ENCODE measurements around the gene PCBP3. TPM values are rescaled to one million over a fixed set of nuclear protein-coding genes. Genes with fewer than 3 reads are reported as not detected.
A peak's percentile ranks its signal among the peaks of the same experiment; 100 is the strongest.

PCBP3 gene
- total and polyA plus RNA-seq, 2 donors from 2014 or later = 2.3 to 5.4 TPM

GRCh38 chr21:45763506-45763905, 120.0 kb downstream of the PCBP3 start:
- Histone ChIP-seq H3K27me3 (ENCODE audit: control insufficient read depth, insufficient read depth, low read length) (no peaks in the 10 kb centered on the region), H3K4me3 (ENCODE audit: low read length in 3 of 3) (no peak overlapping the region), H3K27ac (ENCODE audit: low read depth in 2 of 2, low read length in 2 of 2) (no peak overlapping the region), H3K36me3 (ENCODE audit: control insufficient read depth in 2 of 3, insufficient read depth in 3 of 3, low read length in 3 of 3) (no peaks in the 10 kb centered on the region), H3K9ac (ENCODE audit: low read length in 3 of 3) (no peak overlapping the region), H3K9me3 (ENCODE audit: control insufficient read depth in 2 of 3, insufficient read depth in 1 of 3, low read length in 3 of 3) (no peaks in the 10 kb centered on the region), H3K4me1 (ENCODE audit: control insufficient read depth in 2 of 3, insufficient read depth in 2 of 3, low read depth in 1 of 3, low read length in 3 of 3) (no peaks in the 10 kb centered on the region)
- DNase-seq (peak in 1 of 5 donors; percentile 8), FAIRE-seq (no peak)
- no peak for TF ChIP-seq CTCF (IDR thresholded peaks at IDR 0.05; ENCODE audit: borderline replicate concordance, extremely low read depth, insufficient read depth)
- intact Hi-C loops (cut with DNase I) = no loop called here

GRCh38 chr21:45764792-45765191, 121.3 kb downstream of the PCBP3 start:
- no peak overlapping the region for H3K9ac ChIP-seq (ENCODE audit: low read length in 3 of 3)
- no peak overlapping the region for H3K4me3 ChIP-seq (ENCODE audit: low read length in 3 of 3)
- FAIRE-seq = no peak
- H3K27me3 ChIP-seq (ENCODE audit: control insufficient read depth, insufficient read depth, low read length) = no peaks in the 10 kb centered on the region
- no peaks in the 10 kb centered on the region for H3K36me3 ChIP-seq (ENCODE audit: control insufficient read depth in 2 of 3, insufficient read depth in 3 of 3, low read length in 3 of 3)
- H3K27ac ChIP-seq (ENCODE audit: low read depth in 2 of 2, low read length in 2 of 2) = no peak overlapping the region
- no peak for TF ChIP-seq CTCF (IDR thresholded peaks at IDR 0.05; ENCODE audit: borderline replicate concordance, extremely low read depth, insufficient read depth)
- no peak for DNase-seq
- H3K4me1 ChIP-seq (ENCODE audit: control insufficient read depth in 2 of 3, insufficient read depth in 2 of 3, low read depth in 1 of 3, low read length in 3 of 3) = no peaks in the 10 kb centered on the region
- intact Hi-C loops (cut with DNase I) = no loop called here
- H3K9me3 ChIP-seq (ENCODE audit: control insufficient read depth in 2 of 3, insufficient read depth in 1 of 3, low read length in 3 of 3) = no peaks in the 10 kb centered on the region

DNA sequence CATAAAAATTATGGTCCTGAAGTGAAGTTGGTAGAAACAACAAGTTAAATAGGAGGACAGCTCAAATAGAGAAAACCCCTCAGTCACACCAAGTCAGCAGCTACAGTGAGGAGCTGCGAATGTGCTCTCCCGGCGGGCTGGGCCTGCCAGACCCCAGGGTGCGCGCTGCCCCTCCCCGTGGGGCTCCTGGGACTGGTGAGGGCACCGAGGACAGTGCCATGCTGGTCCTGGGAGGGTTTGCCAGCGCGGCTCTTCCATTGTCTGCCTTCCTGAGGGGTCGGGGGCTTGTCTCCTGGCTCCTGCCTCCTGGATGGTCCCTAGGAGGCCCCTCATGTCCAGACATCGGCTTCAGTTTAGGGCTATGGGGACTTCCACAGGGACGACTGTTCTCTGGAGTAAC, 121.8 kb downstream of the PCBP3 start:
- FAIRE-seq (no peak), DNase-seq (no peak)
- Histone ChIP-seq H3K27me3 (ENCODE audit: control insufficient read depth, insufficient read depth, low read length) (no peaks in the 10 kb centered on the region), H3K4me1 (ENCODE audit: control insufficient read depth in 2 of 3, insufficient read depth in 2 of 3, low read depth in 1 of 3, low read length in 3 of 3) (no peaks in the 10 kb centered on the region), H3K9ac (ENCODE audit: low read length in 3 of 3) (no peak overlapping the region), H3K9me3 (ENCODE audit: control insufficient read depth in 2 of 3, insufficient read depth in 1 of 3, low read length in 3 of 3) (no peaks in the 10 kb centered on the region), H3K27ac (ENCODE audit: low read depth in 2 of 2, low read length in 2 of 2) (no peak overlapping the region), H3K36me3 (ENCODE audit: control insufficient read depth in 2 of 3, insufficient read depth in 3 of 3, low read length in 3 of 3) (no peaks in the 10 kb centered on the region), H3K4me3 (ENCODE audit: low read length in 3 of 3) (no peak overlapping the region)
- no peak for TF ChIP-seq CTCF (IDR thresholded peaks at IDR 0.05; ENCODE audit: borderline replicate concordance, extremely low read depth, insufficient read depth)
- intact Hi-C loops (cut with DNase I) = no loop called here

GRCh38 chr21:45766055-45766454, 122.5 kb downstream of the PCBP3 start:
- DNase-seq (no peak), FAIRE-seq (no peak)
- no peak overlapping the region for H3K9ac ChIP-seq (ENCODE audit: low read length in 3 of 3)
- no peak overlapping the region for H3K4me3 ChIP-seq (ENCODE audit: low read length in 3 of 3)
- H3K36me3 ChIP-seq (ENCODE audit: control insufficient read depth in 2 of 3, insufficient read depth in 3 of 3, low read length in 3 of 3) = no peaks in the 10 kb centered on the region
- H3K4me1 ChIP-seq (ENCODE audit: control insufficient read depth in 2 of 3, insufficient read depth in 2 of 3, low read depth in 1 of 3, low read length in 3 of 3) = no peaks in the 10 kb centered on the region
- TF ChIP-seq CTCF (IDR thresholded peaks at IDR 0.05; ENCODE audit: borderline replicate concordance, extremely low read depth, insufficient read depth) = no peak
- intact Hi-C loops (cut with DNase I) = no loop called here
- no peaks in the 10 kb centered on the region for H3K27me3 ChIP-seq (ENCODE audit: control insufficient read depth, insufficient read depth, low read length)
- no peak overlapping the region for H3K27ac ChIP-seq (ENCODE audit: low read depth in 2 of 2, low read length in 2 of 2)
- no peaks in the 10 kb centered on the region for H3K9me3 ChIP-seq (ENCODE audit: control insufficient read depth in 2 of 3, insufficient read depth in 1 of 3, low read length in 3 of 3)

All from kidney (tissue), 14 donors.